ENCODE measurements around the gene DUSP8. TPM values are rescaled to one million over a fixed set of nuclear protein-coding genes. Genes with fewer than 3 reads are reported as not detected.

The DUSP8 gene
- total RNA-seq, 2 experiments from 2014 or later = 1.4 to 2.0 TPM

DNA sequence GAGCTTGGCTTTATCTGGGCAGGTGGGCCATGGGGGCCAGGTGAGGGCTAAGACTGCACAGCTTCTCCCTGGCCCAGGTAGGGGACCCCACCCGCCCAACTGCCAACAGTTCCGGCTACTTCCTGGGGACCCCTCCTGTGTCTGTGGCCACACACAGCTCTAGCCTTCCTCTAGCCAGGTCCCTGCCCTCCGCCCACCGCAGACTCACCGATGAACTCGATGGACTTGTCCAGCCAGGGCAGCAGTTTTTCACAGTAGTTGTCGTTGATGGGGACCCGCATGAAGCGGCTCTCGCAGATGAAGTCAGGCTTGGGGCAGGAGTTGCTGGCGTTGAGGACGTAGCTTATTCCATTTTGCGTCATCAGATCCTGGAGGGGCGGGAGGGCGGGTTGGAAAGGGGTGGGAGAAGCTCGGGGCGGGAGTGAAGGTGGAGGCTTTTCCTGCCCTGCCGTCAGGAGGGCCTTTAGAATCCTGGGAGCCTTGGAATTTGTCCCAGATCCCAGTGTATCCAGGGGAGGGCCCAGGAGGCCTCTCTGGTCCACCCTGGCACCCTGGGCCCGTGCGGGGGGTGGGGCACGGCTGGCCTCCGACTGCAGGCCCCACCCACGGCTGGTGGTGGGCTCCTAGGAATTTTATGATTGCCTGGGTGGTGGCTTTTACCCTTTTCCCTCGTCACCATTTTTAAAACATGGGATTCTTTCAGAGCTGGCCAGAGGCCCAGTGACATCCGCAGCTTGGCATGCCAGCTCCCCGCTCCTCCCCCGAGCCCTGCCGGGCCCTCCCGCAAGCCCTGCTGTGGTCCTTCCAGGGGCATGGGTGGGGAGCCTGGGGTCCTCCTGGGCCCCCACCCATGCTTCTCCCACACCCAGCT is 13.9 kb downstream of the DUSP8 start:
- POLR2A ChIA-PET = interaction anchor here (1.4 kb wide), 1 partner anchor 29 kb away, joined by 3 read pairs; no protein-coding TSS in a partner anchor
- TF ChIP-seq, protein P1, sequence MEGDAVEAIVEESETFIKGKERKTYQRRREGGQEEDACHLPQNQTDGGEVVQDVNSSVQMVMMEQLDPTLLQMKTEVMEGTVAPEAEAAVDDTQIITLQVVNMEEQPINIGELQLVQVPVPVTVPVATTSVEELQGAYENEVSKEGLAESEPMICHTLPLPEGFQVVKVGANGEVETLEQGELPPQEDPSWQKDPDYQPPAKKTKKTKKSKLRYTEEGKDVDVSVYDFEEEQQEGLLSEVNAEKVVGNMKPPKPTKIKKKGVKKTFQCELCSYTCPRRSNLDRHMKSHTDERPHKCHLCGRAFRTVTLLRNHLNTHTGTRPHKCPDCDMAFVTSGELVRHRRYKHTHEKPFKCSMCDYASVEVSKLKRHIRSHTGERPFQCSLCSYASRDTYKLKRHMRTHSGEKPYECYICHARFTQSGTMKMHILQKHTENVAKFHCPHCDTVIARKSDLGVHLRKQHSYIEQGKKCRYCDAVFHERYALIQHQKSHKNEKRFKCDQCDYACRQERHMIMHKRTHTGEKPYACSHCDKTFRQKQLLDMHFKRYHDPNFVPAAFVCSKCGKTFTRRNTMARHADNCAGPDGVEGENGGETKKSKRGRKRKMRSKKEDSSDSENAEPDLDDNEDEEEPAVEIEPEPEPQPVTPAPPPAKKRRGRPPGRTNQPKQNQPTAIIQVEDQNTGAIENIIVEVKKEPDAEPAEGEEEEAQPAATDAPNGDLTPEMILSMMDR (IDR thresholded peaks at IDR 0.05) = no peak
- intact Hi-C loops (cut with micrococcal nuclease) = no loop called here
- DNase-seq (no peak), ATAC-seq (no peak)
- CTCF ChIA-PET = interaction anchor here (1.6 to 1.7 kb wide), 2 partner anchors 11 to 17 kb away, joined by 9 to 12 read pairs; no protein-coding TSS in a partner anchor
- Mint-ChIP-seq H3K27me3 (peaks cover 2% of the 10 kb centered on the region), H3K4me3 (no peak overlapping the region), H3K36me3 (ENCODE audit: low read depth) (peaks cover 2% of the 10 kb centered on the region), H3K27ac (no peak overlapping the region), H3K9me3 (no peaks in the 10 kb centered on the region), H3K4me1 (ENCODE audit: low read depth) (no peaks in the 10 kb centered on the region)

DNA sequence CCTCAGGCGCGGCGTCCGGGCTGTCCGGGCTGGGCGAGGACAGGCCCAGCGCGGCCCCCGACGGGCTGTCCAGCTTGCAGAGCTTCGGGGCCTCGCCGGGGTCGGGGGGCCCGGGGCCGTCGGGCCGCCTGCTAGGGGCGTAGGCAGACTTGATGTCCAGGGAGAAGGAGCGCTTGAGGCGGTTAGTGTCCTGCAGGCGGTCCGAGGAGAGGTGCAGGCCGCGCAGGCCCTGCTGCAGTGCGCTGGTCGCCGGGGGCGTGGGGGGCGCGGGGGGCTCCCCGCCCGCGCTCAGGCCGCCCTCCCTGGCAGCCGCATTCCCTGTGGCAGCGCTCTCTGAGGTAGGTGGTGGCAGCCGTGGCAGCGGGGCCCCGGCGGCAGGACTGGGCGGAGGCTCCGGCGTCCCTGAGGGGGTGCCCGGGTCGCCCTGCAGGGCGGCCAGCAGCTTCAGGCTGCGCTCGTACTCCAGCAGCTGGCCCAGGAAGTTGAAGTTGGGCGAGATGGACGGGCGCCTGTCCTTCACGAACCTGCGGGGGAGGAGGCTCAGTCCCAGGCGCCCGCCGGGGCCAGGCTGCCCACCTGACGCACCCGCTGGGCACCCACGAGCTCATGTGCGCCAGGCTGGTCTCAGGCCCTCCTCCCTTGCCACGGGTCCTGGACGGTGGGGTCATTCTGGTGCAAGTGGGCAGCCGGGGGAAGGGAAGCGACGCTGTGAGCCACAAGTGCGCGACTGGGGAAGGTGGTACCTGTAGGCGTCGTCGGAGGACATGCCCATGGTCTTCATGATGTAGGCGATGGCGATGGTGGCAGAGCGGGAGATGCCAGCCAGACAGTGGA is 14.8 kb downstream of the DUSP8 start:
- H3K36me3 Mint-ChIP-seq (ENCODE audit: low read depth) = peaks cover 2% of the 10 kb centered on the region
- DNase-seq (no peak), ATAC-seq (no peak)
- CTCF ChIA-PET = interaction anchor here (1.5 to 2.8 kb wide), 4 partner anchors 10 to 18 kb away, joined by 3 to 12 read pairs (median 9); no protein-coding TSS in a partner anchor
- H3K4me3 Mint-ChIP-seq = no peak overlapping the region
- no peaks in the 10 kb centered on the region for H3K4me1 Mint-ChIP-seq (ENCODE audit: low read depth)
- H3K9me3 Mint-ChIP-seq = no peaks in the 10 kb centered on the region
- H3K27ac Mint-ChIP-seq = no peak overlapping the region
- TF ChIP-seq, protein P1 (IDR thresholded peaks at IDR 0.05) = no peak
- intact Hi-C loops (cut with micrococcal nuclease) = no loop called here
- peaks cover 4% of the 10 kb centered on the region for H3K27me3 Mint-ChIP-seq
- POLR2A ChIA-PET = interaction anchor here (1.4 kb wide), 1 partner anchor 28 kb away, joined by 3 read pairs; no protein-coding TSS in a partner anchor

DNA sequence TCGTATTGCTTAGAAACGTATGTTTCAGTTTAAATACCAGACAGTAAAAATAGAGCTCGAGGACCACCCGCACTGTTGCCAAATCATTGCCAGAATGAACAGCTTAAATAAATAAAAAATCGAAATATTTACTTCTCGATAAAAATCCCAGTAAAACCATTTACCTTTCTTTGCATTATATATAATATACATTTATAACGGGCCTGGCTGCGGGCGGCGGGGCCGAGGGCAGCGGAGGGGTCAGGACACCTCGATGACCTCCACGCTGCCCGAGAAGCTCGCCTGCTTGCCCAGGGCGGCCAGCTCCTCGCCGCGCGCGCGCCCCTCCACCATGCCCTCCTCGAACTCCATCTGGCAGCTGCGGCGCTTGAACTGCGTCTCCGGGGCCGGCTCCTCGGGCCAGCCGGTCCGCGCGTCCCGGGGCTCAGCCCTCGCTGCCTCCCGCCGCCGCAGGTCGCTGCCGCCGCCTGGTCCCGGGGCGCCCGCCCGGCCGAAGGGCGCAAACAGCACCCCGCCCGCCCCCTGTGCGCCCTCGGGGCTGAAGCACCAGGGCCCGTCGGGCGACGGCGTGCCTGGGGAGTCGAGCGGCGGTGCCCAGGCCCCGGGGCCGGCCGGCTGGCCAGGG is 15.7 kb downstream of the DUSP8 start:
- Mint-ChIP-seq H3K4me1 (ENCODE audit: low read depth) (no peaks in the 10 kb centered on the region), H3K4me3 (no peak overlapping the region), H3K27ac (no peak overlapping the region), H3K36me3 (ENCODE audit: low read depth) (peaks cover 2% of the 10 kb centered on the region), H3K9me3 (no peaks in the 10 kb centered on the region), H3K27me3 (peaks cover 4% of the 10 kb centered on the region)
- ATAC-seq (no peak), DNase-seq (no peak)
- ChIA-PET CTCF (interaction anchor here (1.5 to 2.8 kb wide), 2 partner anchors 10 to 18 kb away, joined by 3 to 9 read pairs; no protein-coding TSS in a partner anchor), POLR2A (no interaction called here)
- TF ChIP-seq, protein P1 (IDR thresholded peaks at IDR 0.05) = no peak
- intact Hi-C loops (cut with micrococcal nuclease) = no loop called here

DNA sequence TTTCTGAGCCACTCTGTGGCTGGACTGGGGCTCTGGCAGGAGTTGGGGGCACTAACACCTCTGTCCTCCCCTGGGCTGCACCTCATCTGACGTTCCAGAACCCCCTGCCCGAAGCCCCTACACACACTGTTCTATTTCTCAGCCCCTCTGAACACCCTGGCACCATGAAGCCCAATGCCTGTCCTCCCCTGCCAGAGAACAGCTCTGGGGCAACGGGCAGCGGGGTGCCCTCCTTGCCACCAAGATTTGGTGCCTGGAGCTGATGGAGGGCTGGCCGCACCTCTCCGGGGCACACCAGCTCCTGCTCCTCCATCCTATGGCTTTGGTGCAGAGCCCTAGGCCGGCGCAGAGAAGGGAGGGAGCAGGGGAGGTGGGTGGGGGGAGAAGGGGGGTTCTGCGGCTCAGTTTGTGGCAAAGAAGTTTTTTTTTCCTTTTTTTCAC is 16.3 kb downstream of the DUSP8 start:
- Mint-ChIP-seq H3K4me3 (no peak overlapping the region), H3K27ac (no peak overlapping the region), H3K4me1 (ENCODE audit: low read depth) (no peaks in the 10 kb centered on the region), H3K36me3 (ENCODE audit: low read depth) (peaks cover 2% of the 10 kb centered on the region), H3K9me3 (no peaks in the 10 kb centered on the region), H3K27me3 (peaks cover 4% of the 10 kb centered on the region)
- ChIA-PET CTCF (interaction anchor here (1.5 to 2.8 kb wide), 2 partner anchors 9 to 19 kb away, joined by 3 to 9 read pairs; no protein-coding TSS in a partner anchor), POLR2A (no interaction called here)
- ATAC-seq (no peak), DNase-seq (no peak)
- TF ChIP-seq, protein P1 (IDR thresholded peaks at IDR 0.05) = no peak
- intact Hi-C loops (cut with micrococcal nuclease) = no loop called here
